ENCODE results near the gene NIBAN1.

DNA sequence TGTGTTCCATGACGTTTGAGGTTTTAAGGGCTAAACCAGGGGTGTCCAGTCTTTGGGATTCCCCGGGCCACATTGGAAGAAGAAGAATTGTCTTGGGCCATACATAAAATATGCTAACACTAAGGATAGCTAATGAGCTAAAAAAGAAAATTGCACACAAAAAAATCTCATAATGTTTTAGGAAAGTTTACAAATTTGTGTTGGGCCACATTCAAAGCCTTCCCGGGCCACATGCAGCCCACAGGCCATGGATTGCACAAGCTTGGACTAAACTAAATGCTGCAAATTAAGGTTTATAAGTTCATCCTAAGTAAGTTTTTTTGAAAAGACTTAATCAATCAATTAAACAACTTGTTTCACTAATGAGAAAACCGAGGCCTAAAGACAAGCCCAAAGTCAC, 21.9 kb downstream of the NIBAN1 start:
- TF ChIP-seq ZFP3 (CRISPR knock-in tag; IDR thresholded peaks at IDR 0.05) (no peak), TCF4 (CRISPR knock-in tag; IDR thresholded peaks at IDR 0.05; ENCODE audit: borderline replicate concordance) (no peak), ZNF565 (CRISPR knock-in tag; conservative IDR thresholded peaks at IDR 0.05; ENCODE audit: low read depth) (no peak), ARNTL (CRISPR knock-in tag; IDR thresholded peaks at IDR 0.05; ENCODE audit: borderline replicate concordance, low read depth) (no peak), ZNF70 (CRISPR knock-in tag; IDR thresholded peaks at IDR 0.05) (no peak), ISL1 (CRISPR knock-in tag; IDR thresholded peaks at IDR 0.05) (no peak), ESRRG (CRISPR knock-in tag; IDR thresholded peaks at IDR 0.05) (no peak), PPARA (CRISPR knock-in tag; IDR thresholded peaks at IDR 0.05; ENCODE audit: borderline replicate concordance) (no peak), ZFP30 (CRISPR knock-in tag; IDR thresholded peaks at IDR 0.05) (no peak), CSDC2 (CRISPR knock-in tag; IDR thresholded peaks at IDR 0.05) (no peak), GLIS3 (CRISPR knock-in tag; IDR thresholded peaks at IDR 0.05) (no peak)
- TF ChIP-seq, protein P1, sequence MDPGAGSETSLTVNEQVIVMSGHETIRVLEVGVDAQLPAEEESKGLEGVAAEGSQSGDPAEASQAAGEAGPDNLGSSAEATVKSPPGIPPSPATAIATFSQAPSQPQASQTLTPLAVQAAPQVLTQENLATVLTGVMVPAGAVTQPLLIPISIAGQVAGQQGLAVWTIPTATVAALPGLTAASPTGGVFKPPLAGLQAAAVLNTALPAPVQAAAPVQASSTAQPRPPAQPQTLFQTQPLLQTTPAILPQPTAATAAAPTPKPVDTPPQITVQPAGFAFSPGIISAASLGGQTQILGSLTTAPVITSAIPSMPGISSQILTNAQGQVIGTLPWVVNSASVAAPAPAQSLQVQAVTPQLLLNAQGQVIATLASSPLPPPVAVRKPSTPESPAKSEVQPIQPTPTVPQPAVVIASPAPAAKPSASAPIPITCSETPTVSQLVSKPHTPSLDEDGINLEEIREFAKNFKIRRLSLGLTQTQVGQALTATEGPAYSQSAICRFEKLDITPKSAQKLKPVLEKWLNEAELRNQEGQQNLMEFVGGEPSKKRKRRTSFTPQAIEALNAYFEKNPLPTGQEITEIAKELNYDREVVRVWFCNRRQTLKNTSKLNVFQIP (CRISPR knock-in tag; IDR thresholded peaks at IDR 0.05; ENCODE audit: borderline replicate concordance, low read depth) = no peak
- TF ChIP-seq, protein P2, sequence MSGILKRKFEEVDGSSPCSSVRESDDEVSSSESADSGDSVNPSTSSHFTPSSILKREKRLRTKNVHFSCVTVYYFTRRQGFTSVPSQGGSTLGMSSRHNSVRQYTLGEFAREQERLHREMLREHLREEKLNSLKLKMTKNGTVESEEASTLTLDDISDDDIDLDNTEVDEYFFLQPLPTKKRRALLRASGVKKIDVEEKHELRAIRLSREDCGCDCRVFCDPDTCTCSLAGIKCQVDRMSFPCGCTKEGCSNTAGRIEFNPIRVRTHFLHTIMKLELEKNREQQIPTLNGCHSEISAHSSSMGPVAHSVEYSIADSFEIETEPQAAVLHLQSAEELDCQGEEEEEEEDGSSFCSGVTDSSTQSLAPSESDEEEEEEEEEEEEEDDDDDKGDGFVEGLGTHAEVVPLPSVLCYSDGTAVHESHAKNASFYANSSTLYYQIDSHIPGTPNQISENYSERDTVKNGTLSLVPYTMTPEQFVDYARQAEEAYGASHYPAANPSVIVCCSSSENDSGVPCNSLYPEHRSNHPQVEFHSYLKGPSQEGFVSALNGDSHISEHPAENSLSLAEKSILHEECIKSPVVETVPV (CRISPR knock-in tag; IDR thresholded peaks at IDR 0.05) = no peak
- TF ChIP-seq, protein P3, sequence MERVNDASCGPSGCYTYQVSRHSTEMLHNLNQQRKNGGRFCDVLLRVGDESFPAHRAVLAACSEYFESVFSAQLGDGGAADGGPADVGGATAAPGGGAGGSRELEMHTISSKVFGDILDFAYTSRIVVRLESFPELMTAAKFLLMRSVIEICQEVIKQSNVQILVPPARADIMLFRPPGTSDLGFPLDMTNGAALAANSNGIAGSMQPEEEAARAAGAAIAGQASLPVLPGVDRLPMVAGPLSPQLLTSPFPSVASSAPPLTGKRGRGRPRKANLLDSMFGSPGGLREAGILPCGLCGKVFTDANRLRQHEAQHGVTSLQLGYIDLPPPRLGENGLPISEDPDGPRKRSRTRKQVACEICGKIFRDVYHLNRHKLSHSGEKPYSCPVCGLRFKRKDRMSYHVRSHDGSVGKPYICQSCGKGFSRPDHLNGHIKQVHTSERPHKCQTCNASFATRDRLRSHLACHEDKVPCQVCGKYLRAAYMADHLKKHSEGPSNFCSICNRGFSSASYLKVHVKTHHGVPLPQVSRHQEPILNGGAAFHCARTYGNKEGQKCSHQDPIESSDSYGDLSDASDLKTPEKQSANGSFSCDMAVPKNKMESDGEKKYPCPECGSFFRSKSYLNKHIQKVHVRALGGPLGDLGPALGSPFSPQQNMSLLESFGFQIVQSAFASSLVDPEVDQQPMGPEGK (CRISPR knock-in tag; IDR thresholded peaks at IDR 0.05; ENCODE audit: borderline replicate concordance) = no peak

Data from SK-N-SH treated with all-trans-retinoic acid at 6 μM for 48 hours (cell line).